Fibroblast of lung (primary cell): ENCODE data around the gene ERGIC3.

Source experiments
- EZH2 ChIP-seq: IDR thresholded peaks from 2 replicates; pipeline ENCODE4 v1.5.1; 2012; ENCODE audit warnings: low read length, control low read depth, mild to moderate bottlenecking; ENCODE audit errors: missing control alignments
- TF ChIP-seq, protein P1 (sequence below), 2 donors: IDR thresholded peaks in 1 of 2; conservative IDR thresholded peaks in 1 of 2; 1 replicate in 1 of 2; 2 replicates in 1 of 2; pipeline ENCODE4 v1.5.1; 2011 to 2012; ENCODE audit warnings: low read length in 2 of 2, control low read depth in 1 of 2, inconsistent platforms in 1 of 2, low read depth in 1 of 2, mild to moderate bottlenecking in 1 of 2

GRCh38 chr20:35597186-35597585 is 55.3 kb downstream of the ERGIC3 start:
- TF ChIP-seq, protein P1, sequence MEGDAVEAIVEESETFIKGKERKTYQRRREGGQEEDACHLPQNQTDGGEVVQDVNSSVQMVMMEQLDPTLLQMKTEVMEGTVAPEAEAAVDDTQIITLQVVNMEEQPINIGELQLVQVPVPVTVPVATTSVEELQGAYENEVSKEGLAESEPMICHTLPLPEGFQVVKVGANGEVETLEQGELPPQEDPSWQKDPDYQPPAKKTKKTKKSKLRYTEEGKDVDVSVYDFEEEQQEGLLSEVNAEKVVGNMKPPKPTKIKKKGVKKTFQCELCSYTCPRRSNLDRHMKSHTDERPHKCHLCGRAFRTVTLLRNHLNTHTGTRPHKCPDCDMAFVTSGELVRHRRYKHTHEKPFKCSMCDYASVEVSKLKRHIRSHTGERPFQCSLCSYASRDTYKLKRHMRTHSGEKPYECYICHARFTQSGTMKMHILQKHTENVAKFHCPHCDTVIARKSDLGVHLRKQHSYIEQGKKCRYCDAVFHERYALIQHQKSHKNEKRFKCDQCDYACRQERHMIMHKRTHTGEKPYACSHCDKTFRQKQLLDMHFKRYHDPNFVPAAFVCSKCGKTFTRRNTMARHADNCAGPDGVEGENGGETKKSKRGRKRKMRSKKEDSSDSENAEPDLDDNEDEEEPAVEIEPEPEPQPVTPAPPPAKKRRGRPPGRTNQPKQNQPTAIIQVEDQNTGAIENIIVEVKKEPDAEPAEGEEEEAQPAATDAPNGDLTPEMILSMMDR (conservative IDR thresholded peaks at IDR 0.05 in 1 of 2, IDR thresholded peaks at IDR 0.05 in 1 of 2; ENCODE audit: low read depth in 1 of 2, low read length in 2 of 2) = no peak
- TF ChIP-seq EZH2 = no peak
